ENCODE results near the gene COL19A1. TPM values are rescaled to one million over a fixed set of nuclear protein-coding genes. Genes with fewer than 3 reads are reported as not detected.

COL19A1 gene
- total and polyA plus RNA-seq, 2 experiments from 2014 or later = not detected

GRCh38 chr6:69933239-69933638 is 66.9 kb downstream of the COL19A1 start (continued):
- no peak for TF ChIP-seq ZNF462 (CRISPR knock-in tag; IDR thresholded peaks at IDR 0.05)

- Mint-ChIP-seq H3K4me1 (no peaks in the 10 kb centered on the region), H3K4me3 (no peak overlapping the region), H3K27me3 (ENCODE audit: insufficient read depth, low read depth, poor library complexity) (no peaks in the 10 kb centered on the region), H3K36me3 (ENCODE audit: low read depth) (no peaks in the 10 kb centered on the region), H3K9me3 (no peaks in the 10 kb centered on the region; the same call in 2 of the 3 replicates), H3K27ac (no peak overlapping the region)
- H3K79me2 ChIP-seq (replicated peaks; ENCODE audit: insufficient read depth) = no peaks in the 10 kb centered on the region
- H3K36me3 ChIP-seq (ENCODE audit: insufficient read depth) = no peaks in the 10 kb centered on the region
- H3K27ac ChIP-seq (ENCODE audit: low read depth) = no peak overlapping the region
- H3K9me2 ChIP-seq (ENCODE audit: insufficient read depth) = no peaks in the 10 kb centered on the region
- ATAC-seq = no peak
- H3K27me3 ChIP-seq (ENCODE audit: insufficient read depth) = no peaks in the 10 kb centered on the region
- H3K4me1 ChIP-seq (ENCODE audit: insufficient read depth) = no peaks in the 10 kb centered on the region
- no peak for DNase-seq (ENCODE audit: low spot score)
- no peak overlapping the region for H3K4me3 ChIP-seq
- no peaks in the 10 kb centered on the region for H3F3A ChIP-seq (replicated peaks; ENCODE audit: low read depth)
- H3K4me2 ChIP-seq = no peak overlapping the region
- no peaks in the 10 kb centered on the region for H4K20me1 ChIP-seq (replicated peaks; ENCODE audit: insufficient read depth)
- no peak overlapping the region for H2AFZ ChIP-seq
- no peak for TF ChIP-seq CTCF (conservative IDR thresholded peaks at IDR 0.05; ENCODE audit: low read depth in 2 of 2)
- TF ChIP-seq ZNF331 (CRISPR knock-in tag; IDR thresholded peaks at IDR 0.05; ENCODE audit: low read depth) = no peak
- TF ChIP-seq CREB1 (CRISPR knock-in tag; IDR thresholded peaks at IDR 0.05; ENCODE audit: low read depth) = no peak
- no peak for TF ChIP-seq EZH2 (IDR thresholded peaks at IDR 0.05; ENCODE audit: low read depth, unreplicated experiment)
These were observed 68.7 kb downstream of the COL19A1 start for GRCh38 chr6:69935079-69935478.

Measured in GM23338 (cell line).